Hematopoietic multipotent progenitor cell treated with erythropoietin and hydrocortisone succinate and interleukin-3 and kit ligand, for 17 days (in vitro differentiated cells): ENCODE measurements around the gene SRP68.
"Not testable (repeated sequence)": the region's sequence is repeated elsewhere in the genome, so short reads cannot be mapped to it uniquely, and the experiment has no call there.

Source experiments
- DNase-seq: peaks from one replicate; pipeline ENCODE4 v3.0.0-alpha.2; 2015; ENCODE audit warnings: low spot score

Gene SRP68

DNA sequence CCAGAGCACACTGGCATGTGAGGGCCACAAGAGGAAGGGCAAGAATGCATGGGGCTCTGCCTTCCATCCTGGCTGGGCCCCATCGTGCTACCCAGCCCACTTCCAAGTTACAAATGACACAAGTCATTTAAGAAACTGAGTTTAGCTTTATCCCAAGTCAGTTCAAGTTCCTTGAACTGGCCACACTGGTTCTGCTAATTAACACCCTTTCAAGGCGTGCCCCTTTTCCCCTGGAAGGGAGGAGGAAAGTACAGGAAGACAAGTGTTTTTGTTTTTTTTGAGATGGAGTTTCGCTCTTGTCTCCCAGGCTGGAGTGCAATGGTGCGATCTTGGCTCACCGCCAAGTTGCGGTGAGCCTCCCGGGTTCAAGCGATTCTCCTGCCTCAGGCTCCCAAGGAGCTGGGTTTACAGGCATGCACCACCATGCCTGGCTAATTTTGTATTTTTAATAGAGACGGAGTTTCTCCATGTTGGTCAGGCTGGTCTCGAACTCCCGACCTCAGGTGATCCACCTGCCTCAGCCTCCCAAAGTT, 27.8 kb downstream of the SRP68 start:
- DNase-seq, result not testable (repeated sequence)

DNA sequence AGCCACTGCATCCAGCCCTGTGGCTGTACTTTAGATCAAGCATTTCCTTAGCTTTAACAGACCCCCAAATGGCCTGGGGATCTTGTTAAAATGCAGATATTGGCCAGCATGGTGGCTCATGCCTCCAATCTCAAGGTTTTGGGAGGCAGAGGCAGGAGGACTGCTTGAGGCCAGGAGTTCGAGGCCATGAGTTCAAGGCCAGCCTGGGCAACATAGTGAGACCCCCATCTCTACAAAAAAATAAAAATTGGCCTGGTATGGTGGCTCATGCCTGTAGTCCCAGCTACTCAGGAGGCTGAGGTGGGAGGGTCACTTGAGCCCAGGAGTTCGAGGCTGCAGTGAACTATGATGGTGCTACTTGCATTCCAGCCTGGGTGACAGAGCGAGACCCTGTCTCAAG, 29.4 kb downstream of the SRP68 start:
- not testable (repeated sequence) for DNase-seq

DNA sequence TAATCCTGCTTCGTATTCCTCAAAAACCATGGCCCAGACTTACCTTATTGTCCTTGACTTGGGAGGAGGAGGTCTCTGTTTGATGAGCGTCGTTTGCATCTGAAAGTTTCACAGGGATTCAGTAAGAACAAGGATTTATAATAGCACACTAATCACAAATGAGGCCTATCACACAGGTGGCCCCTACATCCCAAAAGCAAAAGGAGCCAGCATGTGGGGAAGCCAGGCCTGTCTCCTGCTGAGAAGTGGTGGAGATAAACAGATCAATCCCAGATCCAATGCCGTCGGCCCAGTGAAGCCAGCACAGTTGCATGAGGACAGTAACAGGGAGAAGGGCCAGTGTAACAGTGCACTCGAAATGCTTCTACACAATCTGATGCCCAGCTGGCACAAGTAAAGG, 31.9 kb downstream of the SRP68 start:
- DNase-seq, result no peak

DNA sequence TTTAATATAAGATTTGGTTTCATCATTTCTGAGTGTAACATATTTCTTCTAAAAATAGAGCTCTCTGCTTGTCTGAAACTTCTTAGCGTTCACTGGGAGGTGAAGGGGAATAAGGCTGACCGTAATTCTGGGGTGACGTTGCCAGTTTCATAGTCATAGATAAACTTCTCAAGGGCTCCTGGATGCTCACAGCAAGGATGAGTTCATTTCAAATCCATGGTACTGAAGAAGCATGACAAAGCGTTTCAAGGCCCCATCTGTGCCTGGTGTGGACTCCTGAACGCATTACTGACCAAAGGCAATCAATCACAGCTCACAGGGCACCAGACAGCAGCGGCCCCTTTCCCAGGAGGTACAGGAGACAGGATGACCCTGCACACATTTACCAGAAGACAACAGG, 33.2 kb downstream of the SRP68 start:
- DNase-seq, result no peak

DNA sequence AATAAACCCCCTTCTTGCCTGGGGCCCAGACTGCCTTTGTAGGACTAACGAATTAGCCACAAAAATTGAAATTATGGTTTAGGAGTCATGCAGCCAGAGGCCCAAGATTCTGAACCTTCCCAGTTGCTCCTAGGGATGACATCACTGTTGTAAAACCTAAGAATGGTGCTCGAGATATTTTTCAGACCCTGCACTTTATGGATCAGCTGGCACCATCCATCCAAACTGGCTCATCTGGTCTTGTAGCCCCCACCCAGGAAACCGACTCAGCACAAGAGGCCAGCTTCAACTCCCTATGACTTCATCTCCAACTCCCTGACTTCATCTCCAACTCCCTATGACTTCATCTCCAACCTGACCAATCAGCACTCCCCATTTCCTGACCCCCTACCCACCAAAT, 34.3 kb downstream of the SRP68 start:
- no peak for DNase-seq

DNA sequence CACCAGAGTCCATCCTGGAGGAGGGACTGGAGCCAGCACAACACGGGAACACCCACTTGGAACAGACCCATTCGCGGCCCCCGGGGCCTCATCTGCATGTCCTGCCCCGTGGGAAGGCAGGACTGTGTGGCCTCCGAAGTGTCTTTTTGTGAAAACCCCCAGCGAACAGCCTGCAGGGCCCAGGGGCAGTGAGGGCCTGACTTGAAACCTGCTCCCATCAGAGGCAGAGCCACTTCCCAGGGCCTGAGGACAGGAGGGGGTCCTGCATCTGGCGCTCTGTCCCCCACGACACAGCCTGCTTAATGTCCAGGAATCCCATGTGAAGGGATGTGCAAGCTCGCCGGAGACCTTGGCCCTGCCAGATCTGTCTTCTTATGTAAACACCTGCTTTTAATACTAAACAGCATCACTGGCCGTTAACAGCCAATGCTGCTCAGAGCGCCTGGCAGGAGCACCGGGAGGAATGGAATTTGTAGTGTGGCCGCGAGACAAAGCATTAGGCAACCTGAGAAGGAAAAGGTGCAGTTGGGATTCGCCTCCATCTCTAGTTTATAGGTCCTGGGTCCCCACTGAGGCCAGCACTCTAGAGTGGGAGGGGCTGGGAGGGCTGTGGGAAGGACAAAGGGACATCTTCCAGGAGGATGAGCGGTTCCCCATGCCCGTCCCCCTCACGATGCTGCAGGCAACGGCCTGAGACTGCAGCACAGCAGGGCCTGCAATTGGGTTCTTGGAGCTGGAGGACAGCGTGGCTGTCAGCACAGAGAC, 35.6 kb downstream of the SRP68 start:
- DNase-seq, result no peak

DNA sequence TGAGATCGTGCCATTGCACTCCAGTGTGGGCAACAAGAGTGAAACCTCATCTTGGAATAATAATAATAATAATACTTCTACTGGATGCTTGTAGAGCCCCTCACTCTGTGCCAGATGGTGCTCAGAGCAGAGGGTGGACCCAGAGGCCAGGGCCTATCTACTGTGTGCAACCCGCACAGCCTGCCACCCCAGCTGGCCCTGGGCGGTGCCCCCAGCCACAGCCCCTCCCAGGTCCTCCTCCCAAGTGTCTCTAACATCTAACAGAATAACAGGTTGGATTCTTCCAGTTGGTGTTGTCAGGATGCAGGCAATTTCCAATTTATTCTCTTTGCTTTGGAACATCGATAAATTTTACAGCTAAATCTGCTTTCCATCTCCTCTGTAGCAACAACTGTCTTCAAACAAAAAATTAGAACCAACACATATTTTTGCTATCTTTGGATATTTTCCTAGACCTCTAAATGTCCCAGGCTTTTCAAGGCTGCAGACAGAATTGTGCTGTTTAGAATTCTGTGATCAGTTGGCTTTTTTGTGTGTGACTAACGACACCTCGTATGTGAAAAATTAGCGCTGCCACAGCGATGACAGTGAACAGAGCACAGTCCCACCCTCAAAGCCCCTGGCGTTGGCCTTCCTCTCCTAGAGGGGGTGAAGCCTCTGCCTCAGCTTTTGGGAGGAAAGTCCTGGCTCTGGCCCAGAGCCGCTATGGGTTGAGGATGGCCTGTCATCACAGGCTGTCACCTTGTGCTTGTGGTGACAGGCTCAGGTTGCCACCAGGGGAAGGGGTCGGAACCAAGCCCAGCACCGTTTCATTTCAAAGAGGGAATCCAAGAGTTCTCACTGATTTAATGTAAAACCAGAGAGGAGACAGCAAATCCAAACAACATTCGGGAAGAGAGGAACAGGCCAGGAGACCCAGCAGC, 37.6 kb downstream of the SRP68 start:
- DNase-seq, result peak; percentile 83

DNA sequence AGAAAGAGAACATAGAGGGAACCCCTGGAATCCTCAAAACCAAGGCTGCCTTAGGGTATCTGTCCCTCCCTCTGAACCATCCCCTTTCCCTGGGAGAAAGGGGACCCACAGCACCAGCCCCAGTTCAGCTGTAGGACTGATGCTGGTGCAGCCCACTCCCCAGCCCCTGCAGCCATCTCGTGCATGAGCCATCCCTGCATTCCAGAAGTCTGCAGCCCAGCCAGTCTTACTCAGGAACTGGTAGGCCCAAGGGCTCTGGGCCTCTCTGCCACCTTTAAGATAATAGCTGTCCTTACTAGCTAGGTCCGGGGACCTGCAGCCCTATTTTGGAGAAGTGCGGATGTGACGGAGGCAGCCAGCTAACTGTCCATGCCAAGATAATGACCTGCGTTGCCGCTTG, 39.2 kb downstream of the SRP68 start:
- no peak for DNase-seq

DNA sequence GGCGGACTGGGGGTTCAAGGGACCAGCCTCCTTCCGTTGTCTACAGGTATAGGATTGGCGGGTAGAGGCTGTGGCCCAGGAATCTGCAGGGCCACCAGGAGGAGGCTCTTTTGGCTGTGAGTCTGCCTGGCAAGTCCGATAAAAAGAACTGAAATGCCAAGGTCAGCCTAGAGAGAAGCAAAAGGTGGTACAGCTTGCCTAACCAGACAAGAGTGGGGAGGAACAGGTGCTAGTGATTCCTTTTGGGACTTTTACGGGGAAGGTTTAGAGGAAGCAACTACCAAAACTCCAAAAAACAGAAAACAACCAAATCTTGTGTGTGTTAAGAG, 39.6 kb downstream of the SRP68 start:
- no peak for DNase-seq

DNA sequence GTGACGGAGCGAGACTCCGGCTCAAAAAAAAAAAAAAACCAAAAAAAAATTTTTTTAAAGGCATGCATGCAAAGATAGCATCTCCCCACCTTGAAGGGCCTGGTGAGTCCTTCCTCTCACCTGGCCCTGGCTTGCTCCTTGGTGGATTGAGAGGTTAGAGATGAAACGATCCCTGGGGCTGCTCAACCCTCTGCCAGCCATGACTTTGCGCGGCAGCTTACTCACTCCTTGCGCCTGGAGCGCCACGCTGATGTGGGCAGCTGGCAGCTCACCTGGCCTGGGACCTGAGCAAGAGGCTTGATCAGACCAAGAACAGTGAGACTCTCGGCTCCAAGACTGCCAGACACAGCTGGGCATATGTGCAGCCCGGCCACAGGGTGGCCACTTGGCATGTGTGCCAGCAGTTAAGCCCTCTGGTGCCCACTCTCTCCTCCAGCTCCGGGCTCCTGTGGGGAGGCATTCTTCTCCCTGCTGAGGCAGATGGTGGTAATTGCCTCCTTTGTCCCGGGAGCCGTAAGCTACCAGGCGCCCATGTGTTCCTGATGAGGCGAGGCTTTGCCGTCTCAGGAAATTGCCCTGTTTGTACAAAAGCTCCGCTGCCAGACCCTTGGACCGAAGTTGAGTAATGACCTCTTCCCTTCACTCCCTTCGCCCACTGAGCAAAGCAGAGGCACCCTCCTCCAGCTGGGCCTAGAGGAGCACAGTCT, 40.1 kb downstream of the SRP68 start:
- DNase-seq, result no peak

DNA sequence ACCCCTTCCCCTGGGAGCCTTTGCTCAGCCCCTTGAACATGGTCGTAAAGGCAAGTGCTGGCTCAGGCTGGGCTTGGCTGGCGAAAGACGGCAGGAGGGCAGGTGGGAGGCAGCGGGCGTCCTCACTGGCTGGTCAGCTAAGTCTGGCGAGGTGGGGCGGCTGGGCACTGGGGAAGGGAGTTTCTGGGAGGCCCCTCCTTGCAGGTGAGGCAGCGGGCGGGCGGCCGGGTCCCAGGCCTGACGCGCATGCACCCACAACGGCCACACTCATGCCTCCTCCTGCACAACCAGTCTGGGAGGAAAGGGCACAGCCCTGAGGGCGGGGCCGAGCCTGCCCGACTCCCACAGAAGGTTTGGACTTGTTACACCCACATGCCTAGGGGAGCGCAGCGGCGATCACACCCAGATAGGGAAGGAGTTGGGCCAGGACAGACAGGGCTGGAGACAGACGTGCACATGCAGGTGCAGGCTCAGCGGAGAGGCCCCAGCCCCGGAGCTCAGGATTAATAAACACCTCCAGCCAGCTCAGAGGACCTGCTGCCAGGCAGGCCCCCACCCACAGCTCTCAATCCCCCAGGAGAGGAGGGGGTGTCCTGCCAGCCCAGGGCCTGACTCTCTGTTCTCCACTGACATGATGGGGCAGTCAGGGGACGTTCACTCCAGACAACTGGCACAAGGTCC, 45.0 kb downstream of the SRP68 start, which contains the start of gene EVPL:
EVPL (minus strand) TSS at position 148 of the 681 bp plus-strand sequence; CDS start at position 40, 108 bp downstream.
- DNase-seq, result peak; percentile 79

DNA sequence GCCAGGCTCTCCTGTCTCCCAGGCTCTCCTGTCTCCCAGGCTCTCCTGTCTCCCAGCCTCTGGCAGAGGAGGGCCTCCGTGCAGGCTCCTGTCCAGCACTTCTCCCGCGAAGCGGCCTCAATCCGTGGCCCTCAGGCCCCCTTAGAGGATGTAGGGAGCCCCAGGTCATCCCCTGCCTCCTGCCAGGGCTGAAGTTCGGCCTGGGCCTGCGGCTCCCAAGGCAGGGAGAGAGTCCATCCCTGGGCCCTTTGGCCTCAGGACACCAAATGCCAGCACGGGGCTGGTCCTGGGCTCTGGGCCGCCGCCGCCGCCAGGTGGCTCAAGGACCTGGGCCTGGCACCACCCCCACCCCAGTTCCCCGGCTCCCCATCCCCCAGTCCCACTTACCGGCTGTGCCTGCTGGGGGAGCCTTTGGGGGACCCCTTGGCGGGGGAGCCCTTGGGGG, 45.6 kb downstream of the SRP68 start:
- DNase-seq, result no peak

DNA sequence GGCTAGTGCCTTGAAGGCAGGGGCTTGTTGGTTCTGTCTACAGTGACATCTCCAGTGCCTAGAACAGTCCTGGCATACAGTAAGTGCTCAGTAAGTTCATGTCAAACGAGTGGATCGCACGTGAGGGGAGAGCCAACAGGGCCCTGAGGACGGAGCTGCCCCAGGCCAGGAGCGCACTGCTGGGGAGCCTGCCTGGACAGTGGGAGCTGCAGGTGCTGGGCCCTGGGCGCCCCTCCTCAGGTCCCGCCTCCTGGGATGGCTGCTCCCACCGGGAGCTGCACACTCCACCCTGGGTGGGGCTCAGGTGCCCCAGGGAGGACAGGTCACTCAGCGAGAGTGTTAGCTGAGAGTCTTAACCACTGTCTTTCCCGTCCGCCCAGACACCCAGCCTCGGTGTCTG, 47.0 kb downstream of the SRP68 start:
- DNase-seq, result no peak

DNA sequence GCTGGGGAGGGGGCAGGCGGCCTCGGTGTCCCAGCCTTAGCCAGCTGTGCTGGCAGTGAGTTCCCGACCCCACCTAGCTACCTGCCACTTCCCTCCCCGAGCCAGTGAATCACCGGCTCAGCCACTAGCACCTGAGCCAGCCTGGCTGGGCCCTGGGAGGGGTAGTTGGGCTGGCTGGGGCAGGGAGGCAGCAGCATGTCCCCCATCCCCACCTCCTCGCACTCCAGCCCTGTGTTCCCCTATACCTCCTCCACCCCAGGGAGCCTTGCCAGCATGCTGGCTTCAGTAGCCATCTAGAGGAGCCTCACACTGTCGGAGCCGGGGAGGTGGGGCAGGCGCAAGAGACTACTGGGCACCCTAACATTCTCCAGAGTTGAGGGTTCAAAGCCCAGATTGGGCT, 48.0 kb downstream of the SRP68 start:
- no peak for DNase-seq

DNA sequence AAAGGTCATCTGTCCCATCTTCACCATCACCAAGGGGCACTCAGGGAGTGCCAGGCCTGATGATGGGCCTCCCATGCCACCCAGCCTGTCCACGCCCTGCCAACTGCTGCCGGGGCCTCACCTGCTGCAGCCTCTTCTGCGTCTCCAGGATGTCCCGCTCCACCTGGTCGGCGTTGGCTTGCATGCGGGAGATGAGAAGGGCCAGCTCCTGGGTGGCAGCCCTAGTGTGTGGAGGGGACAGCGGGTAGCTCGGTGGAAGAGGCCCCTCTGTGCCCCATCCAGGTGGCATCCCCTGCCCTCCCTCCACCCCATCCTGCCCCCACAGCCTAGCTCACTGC, 48.4 kb downstream of the SRP68 start:
- DNase-seq, result no peak

DNA sequence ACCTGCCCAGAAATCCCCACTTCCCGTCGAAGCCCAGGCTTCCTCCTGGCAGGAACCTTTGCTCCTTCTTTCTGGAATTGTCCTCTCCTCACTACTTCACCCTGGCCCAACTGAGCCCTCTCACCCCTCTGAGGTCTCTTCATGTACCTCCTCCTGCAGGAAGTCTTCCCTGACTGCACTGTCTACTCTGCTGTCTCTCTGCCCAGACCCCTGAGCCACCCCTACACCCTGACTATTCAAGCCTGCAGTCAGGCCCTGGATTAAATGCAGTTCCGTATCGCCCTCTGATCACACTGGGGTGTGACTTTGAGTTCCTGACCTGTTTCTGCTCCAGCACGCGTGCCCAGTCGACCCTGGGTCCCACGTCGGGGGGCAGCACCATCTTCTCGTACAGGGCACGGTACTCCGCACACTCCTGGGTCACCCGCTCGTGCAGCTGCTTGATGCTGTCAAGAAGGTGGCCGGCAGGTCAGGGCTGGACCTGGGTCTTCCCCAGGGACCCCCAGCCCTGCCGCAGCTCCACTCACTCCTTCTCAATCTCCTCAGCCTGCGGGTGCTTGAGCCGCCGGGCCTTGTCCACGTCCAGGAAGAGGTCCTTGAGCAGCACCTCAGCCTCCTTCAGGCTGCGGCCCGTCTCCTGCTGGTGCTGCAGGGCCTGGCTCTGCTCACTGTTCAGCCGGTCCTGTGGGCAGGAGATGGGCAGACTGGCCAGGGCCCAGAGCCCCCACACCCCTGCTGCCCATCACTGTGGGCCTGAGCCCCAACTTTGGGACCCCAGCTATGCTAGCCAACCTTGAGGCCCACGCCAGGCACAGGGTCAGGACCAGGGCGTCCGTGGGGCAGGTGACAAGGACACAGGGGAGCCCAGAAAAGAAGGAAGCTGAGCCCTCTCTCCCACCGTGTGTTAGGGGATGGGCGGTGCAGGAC, 49.1 kb downstream of the SRP68 start:
- DNase-seq, result no peak

DNA sequence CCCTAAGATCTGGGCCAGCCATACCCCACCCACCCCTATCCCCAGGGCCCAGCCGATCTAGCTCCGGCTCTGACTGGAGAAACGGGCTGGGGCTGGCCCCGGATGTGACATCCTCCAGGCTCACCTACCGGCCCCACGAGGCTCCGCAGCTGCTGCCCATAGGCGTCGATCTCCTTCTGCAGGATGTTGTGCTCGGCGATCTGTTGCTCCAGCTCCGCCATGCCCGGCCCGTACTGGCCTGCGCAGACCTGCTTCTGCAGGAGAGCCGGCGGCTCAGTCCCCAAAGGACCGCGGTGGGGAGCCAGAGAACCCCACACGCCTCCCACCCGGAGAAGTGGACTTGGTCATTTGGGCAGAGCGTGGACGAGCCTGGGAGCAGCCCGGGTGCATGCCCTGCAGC, 50.0 kb downstream of the SRP68 start:
- DNase-seq, result no peak

DNA sequence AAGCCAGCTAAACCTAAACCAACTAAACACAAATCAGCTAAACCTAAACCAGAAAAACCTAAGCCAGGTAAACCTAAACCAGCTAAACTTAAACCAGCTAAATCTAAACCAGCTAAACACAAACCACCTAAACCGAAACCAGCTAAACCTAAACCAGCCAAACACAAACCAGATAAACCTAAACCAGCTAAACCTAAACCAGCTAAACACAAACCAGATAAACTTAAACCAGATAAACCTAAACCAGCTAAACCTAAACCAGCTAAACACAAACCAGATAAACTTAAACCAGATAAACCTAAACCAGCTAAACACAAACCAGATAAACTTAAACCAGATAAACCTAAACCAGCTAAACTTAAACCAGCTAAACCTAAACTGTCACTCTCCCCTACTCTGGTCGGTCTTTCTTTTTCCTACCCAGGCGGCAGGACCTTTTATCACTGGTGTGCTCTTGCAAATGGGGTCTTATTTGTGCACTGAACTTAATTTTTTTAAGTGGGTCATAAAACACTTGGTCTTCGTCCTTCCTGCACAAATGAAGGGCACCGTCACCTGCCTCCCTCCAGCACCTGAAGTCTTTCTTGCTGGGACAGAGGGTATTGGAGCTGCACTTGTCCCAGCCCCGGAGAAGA, 52.4 kb downstream of the SRP68 start:
- DNase-seq, result no peak

DNA sequence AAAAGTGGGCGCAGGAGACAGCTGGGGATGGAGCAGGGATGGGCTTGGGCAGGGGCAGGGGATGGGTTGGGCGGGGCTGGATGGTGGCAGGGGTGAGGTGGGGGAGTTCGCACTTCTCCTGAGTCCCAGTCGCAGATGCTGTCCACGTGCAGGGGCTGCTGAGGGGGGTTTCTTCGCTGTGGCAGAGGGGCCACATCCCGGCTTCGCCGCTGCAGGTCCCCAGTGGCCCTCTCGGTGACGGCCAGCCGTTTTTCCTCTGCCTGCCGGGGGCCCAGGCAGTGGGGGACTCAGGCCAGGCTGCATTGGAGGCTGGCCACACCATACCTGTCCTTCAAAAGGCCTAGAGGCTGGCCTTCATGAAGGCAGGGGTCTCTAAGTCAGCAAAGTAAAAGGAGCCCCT, 53.5 kb downstream of the SRP68 start:
- DNase-seq, result no peak

DNA sequence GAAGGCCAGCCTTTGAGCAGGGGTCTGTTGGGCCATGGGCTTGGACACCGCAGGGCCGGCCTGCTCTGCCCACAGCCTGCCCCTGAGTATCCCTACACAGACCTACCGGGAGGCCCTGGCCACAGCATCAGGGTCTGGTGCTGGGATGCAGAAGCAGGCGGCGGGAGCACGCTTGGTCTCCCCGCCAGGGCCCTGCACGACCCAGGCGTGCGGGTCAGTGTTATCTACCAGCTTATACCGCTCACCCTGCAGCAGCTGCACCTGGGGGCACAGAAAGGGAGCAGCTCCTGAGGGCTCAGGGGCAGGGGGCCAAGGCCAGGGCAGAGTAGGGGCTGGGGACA, 54.0 kb downstream of the SRP68 start:
- no peak for DNase-seq
